ENCODE measurements around the gene PRG2. TPM values are rescaled to one million over a fixed set of nuclear protein-coding genes. Genes with fewer than 3 reads are reported as not detected.

PRG2 gene
- total RNA-seq, 1 experiment from 2014 or later, result not detected

GRCh38 chr11:57413681-57414080 is 23.2 kb upstream of the PRG2 start:
- DNase-seq, result peak in 1 of 2 experiments; percentile 32
- Histone ChIP-seq H2AFZ (no peak overlapping the region), H3K27ac (no peak overlapping the region), H3K36me3 (ENCODE audit: low read depth) (peaks cover 52% of the 10 kb centered on the region), H3K4me2 (no peak overlapping the region), H3K4me1 (replicated peaks; ENCODE audit: insufficient read depth) (no peaks in the 10 kb centered on the region), H3K9me2 (ENCODE audit: insufficient read depth) (no peaks in the 10 kb centered on the region), H3K9me3 (ENCODE audit: insufficient read depth, low read depth) (no peaks in the 10 kb centered on the region), H4K20me1 (ENCODE audit: insufficient read depth) (peaks cover 7% of the 10 kb centered on the region; the same call in 1 of the 2 replicates), H3K4me3 (no peak overlapping the region), H3K27me3 (ENCODE audit: insufficient read depth, low read depth) (no peaks in the 10 kb centered on the region), H3F3A (ENCODE audit: insufficient read depth, low read depth) (peaks cover 36% of the 10 kb centered on the region), H3K79me2 (ENCODE audit: low read depth) (no peaks in the 10 kb centered on the region)
- ChIA-PET POLR2A (ENCODE audit: unreplicated experiment) (no interaction called here), CTCF (no interaction called here)
- intact Hi-C loops (cut with micrococcal nuclease; ENCODE audit: unreplicated experiment), result no loop called here
- no peak for TF ChIP-seq CTCF (conservative IDR thresholded peaks at IDR 0.05)
- TF ChIP-seq EZH2 (IDR thresholded peaks at IDR 0.05; ENCODE audit: low read depth), result no peak
- BruUV-seq (replicated peaks), result no TSS peak

- intact Hi-C loops (cut with micrococcal nuclease; ENCODE audit: unreplicated experiment), result no loop called here
Measured at GRCh38 chr11:57410287-57410686, 19.8 kb upstream of the PRG2 start.

GRCh38 chr11:57409321-57410100 is 19.1 kb upstream of the PRG2 start:
- no peaks in the 10 kb centered on the region for H3K4me1 ChIP-seq (replicated peaks; ENCODE audit: insufficient read depth)
- ChIA-PET CTCF (no interaction called here), POLR2A (ENCODE audit: unreplicated experiment) (no interaction called here)
- no peaks in the 10 kb centered on the region for H3K9me2 ChIP-seq (ENCODE audit: insufficient read depth)
- H4K20me1 ChIP-seq (ENCODE audit: insufficient read depth), result peaks cover 7% of the 10 kb centered on the region
- no peak overlapping the region for H2AFZ ChIP-seq
- no peak overlapping the region for H3K27ac ChIP-seq
- TF ChIP-seq CTCF (conservative IDR thresholded peaks at IDR 0.05) (no peak), EZH2 (IDR thresholded peaks at IDR 0.05; ENCODE audit: low read depth) (no peak)
- intact Hi-C loops (cut with micrococcal nuclease; ENCODE audit: unreplicated experiment), result no loop called here
- H3K36me3 ChIP-seq (ENCODE audit: low read depth), result peaks cover 44% of the 10 kb centered on the region
- peak in 1 of 2 experiments; percentile 18 for DNase-seq
- H3K79me2 ChIP-seq (ENCODE audit: low read depth), result no peaks in the 10 kb centered on the region
- no peak overlapping the region for H3K4me2 ChIP-seq
- no peaks in the 10 kb centered on the region for H3K27me3 ChIP-seq (ENCODE audit: insufficient read depth, low read depth)
- no peaks in the 10 kb centered on the region for H3K9me3 ChIP-seq (ENCODE audit: insufficient read depth, low read depth)
- peaks cover 52% of the 10 kb centered on the region for H3F3A ChIP-seq (ENCODE audit: insufficient read depth, low read depth)
- no peak overlapping the region for H3K4me3 ChIP-seq
- BruUV-seq (replicated peaks), result no TSS peak

More at GRCh38 chr11:57410287-57410686, 19.8 kb upstream of the PRG2 start:
- Histone ChIP-seq H4K20me1 (ENCODE audit: insufficient read depth) (peaks cover 7% of the 10 kb centered on the region), H3K9me3 (ENCODE audit: insufficient read depth, low read depth) (no peaks in the 10 kb centered on the region), H3K36me3 (ENCODE audit: low read depth) (peaks cover 50% of the 10 kb centered on the region), H3K4me1 (replicated peaks; ENCODE audit: insufficient read depth) (no peaks in the 10 kb centered on the region), H3K79me2 (ENCODE audit: low read depth) (no peaks in the 10 kb centered on the region), H3K9me2 (ENCODE audit: insufficient read depth) (no peaks in the 10 kb centered on the region), H2AFZ (no peak overlapping the region), H3K4me3 (no peak overlapping the region), H3F3A (ENCODE audit: insufficient read depth, low read depth) (peaks cover 49% of the 10 kb centered on the region), H3K4me2 (no peak overlapping the region), H3K27ac (no peak overlapping the region), H3K27me3 (ENCODE audit: insufficient read depth, low read depth) (no peaks in the 10 kb centered on the region)
- peak in 1 of 2 experiments; percentile 35 for DNase-seq
- TF ChIP-seq CTCF (conservative IDR thresholded peaks at IDR 0.05), result no peak
- BruUV-seq (replicated peaks), result no TSS peak
- ChIA-PET CTCF (no interaction called here), POLR2A (ENCODE audit: unreplicated experiment) (no interaction called here)
